NCI-H2107 treated with DMSO at 0.1 percent for 48 hours (cell line): Measurements from ENCODE around the gene DACH2.

ENCODE experiments used
- DNase-seq: peaks from one replicate; lab custom pipeline; 2025; ENCODE audit not compliant: unreplicated experiment; lab: John Stamatoyannopoulos, UW

Gene DACH2

DNA sequence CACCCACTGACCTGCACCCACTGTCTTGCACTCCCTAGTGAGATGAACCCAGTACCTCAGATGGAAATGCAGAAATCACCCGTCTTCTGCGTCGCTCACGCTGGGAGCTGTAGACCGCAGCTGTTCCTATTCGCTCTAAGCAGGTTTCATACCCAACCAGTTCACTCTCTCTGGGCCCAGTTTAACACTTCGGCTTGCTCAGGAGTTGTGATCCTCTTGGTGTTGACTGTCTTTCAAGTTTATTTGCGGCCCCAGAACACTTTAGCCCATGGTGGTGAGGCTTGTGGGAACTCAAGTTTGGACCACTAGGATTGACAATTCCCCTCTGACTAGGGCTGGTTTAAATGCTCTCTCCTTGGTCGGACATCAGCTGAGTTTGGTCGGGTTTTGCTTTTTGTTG is 147.0 kb downstream of the DACH2 start:
- DNase-seq, result no peak

GRCh38 chrX:86322913-86323312 is 174.7 kb downstream of the DACH2 start:
- no peak for DNase-seq

GRCh38 chrX:86329174-86329573 is 180.9 kb downstream of the DACH2 start:
- DNase-seq, result no peak

DNA sequence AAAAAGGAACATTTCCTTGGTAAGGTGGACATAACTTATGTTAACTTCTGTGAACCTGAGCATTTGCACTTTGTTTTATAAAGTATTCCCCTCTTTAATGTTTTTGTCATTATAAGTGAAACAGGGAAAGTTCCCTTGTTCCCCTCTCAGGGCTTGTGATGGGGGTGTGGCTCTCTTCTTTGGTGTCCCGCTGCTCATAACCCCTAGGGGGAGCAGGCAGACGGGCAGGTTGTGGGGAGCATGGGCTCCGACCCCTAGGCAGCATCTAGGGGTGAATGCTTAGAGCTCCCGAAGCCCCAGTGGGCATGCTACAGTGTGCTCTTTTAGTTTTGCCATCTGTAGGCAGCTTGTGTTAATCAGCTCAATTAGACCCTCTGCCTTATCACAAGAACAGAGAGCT is 200.4 kb downstream of the DACH2 start:
- no peak for DNase-seq

- no peak for DNase-seq
Measured at GRCh38 chrX:86349115-86349514, 200.9 kb downstream of the DACH2 start.

GRCh38 chrX:86369847-86370630 is 221.8 kb downstream of the DACH2 start:
- DNase-seq, result no peak

DNA sequence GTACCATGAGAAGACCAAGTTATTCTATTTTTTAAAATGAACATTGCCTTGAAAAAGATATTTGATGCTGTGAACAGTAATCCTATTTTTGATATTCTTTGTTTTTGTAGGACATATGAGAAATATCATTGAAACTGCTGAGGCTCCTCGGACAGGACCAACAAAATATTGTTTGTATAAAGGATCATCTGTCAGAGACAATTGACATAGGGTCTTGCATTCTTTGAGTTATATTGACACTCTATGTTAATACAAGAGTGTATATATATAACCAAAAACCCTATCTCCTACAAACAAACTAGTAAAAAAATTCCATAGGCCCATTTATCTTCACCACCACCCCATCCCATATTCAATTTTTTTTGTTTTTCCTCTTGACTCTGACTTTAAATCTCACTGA is 222.7 kb downstream of the DACH2 start:
- DNase-seq, result no peak

GRCh38 chrX:86379209-86379608 is 231.0 kb downstream of the DACH2 start:
- DNase-seq, result no peak

GRCh38 chrX:86383681-86384540 is 235.7 kb downstream of the DACH2 start:
- DNase-seq, result no peak

- DNase-seq, result no peak
Measured at GRCh38 chrX:86407371-86407770, 259.1 kb downstream of the DACH2 start.

DNA sequence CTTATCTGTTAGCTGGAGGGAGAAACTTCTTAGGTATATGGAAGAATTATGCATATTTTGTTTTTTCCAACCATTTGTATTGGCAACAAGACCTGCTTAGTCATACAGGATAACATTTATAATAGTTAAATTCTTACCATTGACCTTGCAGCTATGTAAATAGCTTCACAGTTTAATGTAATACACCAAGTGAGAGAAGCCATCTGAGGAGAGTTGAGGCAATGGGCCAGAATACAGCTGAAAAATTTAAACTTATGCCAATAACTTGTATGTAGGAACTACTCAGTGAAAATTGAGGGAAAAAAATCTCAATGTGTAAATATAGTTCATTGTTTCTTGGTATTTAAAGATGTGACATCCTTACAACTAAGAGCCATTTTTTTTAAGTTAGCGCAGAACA is 273.5 kb downstream of the DACH2 start:
- DNase-seq, result no peak

GRCh38 chrX:86436116-86436515 is 287.9 kb downstream of the DACH2 start:
- DNase-seq, result no peak

- no peak for DNase-seq
Measured at GRCh38 chrX:86455495-86455894, 307.2 kb downstream of the DACH2 start.

GRCh38 chrX:86460760-86461159 is 312.5 kb downstream of the DACH2 start:
- DNase-seq, result no peak

DNA sequence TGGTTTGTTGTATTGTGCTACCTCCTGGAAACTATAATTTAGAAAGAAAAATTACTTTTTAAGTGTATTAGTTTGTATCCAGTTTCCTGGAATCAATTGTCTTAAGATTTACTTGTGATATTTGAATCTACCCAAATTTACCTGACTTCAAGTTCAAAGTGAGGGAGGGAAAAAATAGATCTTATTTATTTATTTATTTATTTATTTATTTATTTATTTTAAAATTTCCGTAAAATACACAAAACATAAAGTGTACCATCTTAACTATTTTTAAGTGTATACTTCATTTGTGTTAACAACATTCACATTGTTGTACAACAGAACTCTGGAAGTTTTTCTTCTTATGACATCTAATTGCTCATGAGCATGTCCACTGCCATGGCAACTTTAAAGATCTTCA is 356.0 kb downstream of the DACH2 start:
- no peak for DNase-seq

- DNase-seq, result no peak
Measured at GRCh38 chrX:86507331-86507730, 359.1 kb downstream of the DACH2 start.

DNA sequence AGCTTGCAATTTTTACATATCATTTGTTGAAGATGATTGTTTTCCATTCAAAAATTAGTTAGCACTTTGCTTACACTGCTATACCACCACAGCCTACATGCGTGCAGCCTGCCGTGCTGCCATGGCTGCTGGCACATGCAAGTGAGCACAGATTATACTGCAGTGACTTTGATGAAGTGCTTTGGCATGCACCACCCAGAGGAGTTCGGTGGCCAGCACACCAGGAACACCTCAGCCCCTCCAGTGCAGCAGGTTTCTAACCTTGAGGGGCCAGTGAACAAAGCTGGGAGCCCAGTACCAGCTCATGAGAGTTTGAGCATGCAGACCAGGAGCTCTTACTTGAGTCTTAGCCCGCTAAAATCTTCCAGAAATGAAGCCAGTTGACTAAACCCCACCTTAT is 431.5 kb downstream of the DACH2 start:
- DNase-seq, result no peak

DNA sequence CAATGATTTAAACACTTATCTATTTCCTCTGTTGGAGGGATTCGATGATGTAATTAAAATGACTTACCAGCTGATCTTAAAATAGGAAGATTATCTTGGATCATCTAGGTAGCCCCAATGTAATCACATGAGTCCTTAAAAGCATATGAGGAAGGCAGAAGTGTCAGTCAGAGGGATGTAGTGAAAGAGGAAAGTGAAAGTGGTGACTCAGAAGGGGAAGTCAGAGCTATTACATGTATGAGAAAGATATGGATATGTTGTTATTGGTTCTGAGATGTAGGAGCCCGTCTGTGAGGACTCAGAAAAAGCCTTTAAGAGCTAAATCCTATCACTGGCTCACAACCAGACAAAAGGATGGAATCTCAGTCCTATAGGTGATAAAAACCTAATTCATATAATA is 456.4 kb downstream of the DACH2 start:
- DNase-seq, result no peak

- DNase-seq, result no peak
Measured at GRCh38 chrX:86696951-86697350, 548.7 kb downstream of the DACH2 start.

GRCh38 chrX:86711531-86712180 is 563.4 kb downstream of the DACH2 start:
- DNase-seq, result no peak

- DNase-seq, result no peak
Measured at GRCh38 chrX:86714441-86714840, 566.2 kb downstream of the DACH2 start.

GRCh38 chrX:86724277-86724676 is 576.0 kb downstream of the DACH2 start:
- no peak for DNase-seq
